Daoy (cell line): ENCODE measurements around the gene TBCCD1. TPM values are rescaled to one million over a fixed set of nuclear protein-coding genes. Genes with fewer than 3 reads are reported as not detected.
A peak's percentile ranks its signal among the peaks of the same experiment; 100 is the strongest.
"Not testable (repeated sequence)": the region's sequence is repeated elsewhere in the genome, so short reads cannot be mapped to it uniquely, and the experiment has no call there.

Experiments
- DNase-seq: peaks from one replicate; pipeline ENCODE4 v3.0.0-alpha.2; 2015; ENCODE audit warnings: low read depth
- total RNA-seq: library from RNA; depleted of rRNA; stranded (reverse); fragments of >200 nt; shearing (Covaris generic); gene quantifications from 2 replicates; pipeline ENCODE4 v1.2.3, GENCODE V29; 2014

Gene TBCCD1
- total RNA-seq, 1 experiment from 2014 or later: 15.9 TPM

- DNase-seq: no peak
Measured at GRCh38 chr3:186596568-186597287, 29.6 kb upstream of the TBCCD1 start.

DNA sequence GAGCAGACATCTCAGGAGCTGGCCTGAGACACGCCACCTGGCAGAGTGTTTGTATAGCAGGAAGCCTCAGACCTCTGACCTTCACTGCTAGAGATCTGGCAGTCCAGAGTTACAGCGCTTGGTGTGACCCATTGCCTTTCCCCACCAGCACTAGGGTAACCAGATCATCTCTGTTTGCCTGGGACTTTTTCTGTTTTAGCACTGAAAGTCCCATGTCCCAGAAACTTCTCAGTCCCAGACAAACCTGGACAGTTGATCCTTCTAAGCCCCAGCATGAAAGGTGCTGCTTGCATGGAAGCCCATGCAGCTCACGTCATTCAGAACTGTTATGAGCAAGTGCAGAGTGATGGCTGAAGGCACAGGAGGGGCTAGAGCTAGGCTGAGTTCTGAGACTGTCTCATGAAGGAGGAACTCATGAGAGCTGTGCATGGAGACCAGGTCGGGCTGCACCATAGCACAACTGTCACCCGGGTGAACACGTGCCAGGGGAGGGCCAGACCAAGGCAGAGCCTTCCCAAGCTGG, 27.5 kb upstream of the TBCCD1 start:
- DNase-seq: no peak

DNA sequence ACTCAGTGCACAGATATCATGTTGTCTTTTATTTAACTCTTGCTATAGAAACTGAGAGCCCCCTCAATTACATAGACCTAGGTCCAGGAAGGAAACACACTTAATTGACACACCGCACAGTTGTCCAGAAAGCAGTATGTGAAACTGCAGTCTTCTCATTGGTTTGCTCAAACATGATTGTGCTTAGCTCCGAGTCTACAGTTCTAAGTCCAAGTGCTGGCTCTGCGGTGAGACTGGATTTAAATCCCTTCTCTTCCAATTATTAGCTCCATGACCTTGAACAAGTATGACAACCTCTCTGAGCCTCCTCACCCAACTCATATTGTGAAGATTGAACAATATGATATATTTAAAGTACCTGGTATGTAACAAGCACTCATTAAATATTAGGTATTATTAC, 26.7 kb upstream of the TBCCD1 start:
- DNase-seq: no peak

GRCh38 chr3:186592682-186593081, 25.5 kb upstream of the TBCCD1 start:
- no peak for DNase-seq

DNA sequence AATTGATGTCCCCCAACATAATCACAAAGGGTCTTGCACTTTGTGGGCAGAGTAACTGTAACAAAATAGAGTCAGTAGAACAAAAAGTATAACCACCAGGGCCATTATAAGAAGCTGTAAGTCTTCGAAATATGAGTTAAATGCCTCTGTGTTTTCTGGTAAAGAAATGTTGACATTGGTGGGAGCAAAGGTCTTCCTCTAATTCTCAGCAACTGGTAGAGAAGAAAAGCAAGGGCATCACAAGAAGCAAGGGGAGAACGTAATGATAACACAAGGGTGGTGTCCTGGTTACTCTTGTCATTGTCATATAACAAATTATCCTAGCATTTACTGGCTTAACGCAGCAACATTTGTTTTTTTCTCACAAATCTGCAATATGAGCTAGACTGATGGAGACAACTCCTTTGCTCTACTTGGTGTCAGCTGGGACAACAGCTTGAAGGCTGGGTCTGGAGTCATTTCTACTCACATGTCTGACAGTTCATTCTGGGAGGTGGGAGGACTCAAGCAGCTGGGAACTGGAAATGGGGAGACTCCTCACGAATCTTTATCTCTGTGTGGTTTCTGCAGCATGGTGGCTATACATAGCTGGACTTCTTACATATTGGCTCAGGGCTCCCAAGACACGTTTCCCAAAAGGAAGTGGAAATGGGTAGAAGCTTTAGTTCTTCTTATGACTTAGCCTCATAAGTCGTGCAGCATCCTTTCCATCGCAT, 23.6 kb upstream of the TBCCD1 start:
- no peak for DNase-seq

DNA sequence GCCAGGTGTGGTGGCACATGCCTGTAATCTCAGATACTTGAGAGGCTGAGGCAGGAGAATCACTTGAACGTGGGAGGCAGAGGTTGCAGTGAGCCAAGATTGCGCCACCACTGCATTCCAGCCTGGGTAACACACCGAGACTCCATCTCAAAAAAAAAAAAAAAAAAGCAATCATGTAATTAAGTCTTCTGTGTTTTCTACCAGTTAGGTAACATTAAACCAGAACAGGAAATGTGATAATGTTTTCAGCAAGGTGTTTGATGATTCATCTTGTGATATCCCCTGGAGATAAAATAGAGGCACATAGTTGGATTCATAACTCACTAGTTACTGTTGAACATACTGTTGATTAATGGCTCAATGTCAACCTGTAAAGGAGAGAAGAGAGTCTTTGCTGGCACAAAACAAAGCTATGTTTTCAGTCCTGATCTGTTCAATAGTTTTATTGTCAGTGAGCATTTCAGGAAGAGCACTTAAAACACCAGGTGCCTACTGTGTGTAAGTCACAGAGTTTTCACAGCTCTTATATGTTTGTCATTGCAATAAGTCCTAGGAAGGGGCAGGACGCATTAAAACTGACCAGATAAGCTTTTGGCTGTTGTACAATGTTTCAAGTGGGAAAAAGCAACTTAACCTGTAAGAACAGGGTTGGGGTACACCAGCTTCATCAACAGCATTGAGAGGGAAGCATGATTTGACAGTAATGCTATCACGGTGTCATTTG, 22.9 kb upstream of the TBCCD1 start:
- DNase-seq: peak; percentile 56

- no peak for DNase-seq
Measured at GRCh38 chr3:186589121-186589520, 22.0 kb upstream of the TBCCD1 start.

DNA sequence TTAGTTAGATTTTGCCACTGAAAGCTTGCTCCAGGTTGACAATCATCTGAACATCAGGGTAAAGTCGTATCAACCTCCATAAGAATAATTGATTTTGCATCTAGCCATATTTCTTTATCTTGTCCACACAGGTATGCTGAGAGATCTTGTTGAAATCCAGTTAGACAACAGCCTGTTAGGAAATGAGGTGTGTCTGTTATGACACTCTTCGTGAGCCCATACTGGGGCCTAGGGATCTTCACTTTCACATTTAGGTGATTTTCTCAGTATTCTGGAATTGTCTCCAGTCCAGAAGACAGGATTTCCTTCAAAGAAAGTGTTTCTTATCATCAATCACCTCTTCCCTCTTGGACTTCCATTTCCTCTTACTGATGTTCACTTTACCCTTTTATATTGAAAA, 21.5 kb upstream of the TBCCD1 start:
- no peak for DNase-seq

GRCh38 chr3:186587183-186587582, 20.0 kb upstream of the TBCCD1 start:
- DNase-seq: no peak

DNA sequence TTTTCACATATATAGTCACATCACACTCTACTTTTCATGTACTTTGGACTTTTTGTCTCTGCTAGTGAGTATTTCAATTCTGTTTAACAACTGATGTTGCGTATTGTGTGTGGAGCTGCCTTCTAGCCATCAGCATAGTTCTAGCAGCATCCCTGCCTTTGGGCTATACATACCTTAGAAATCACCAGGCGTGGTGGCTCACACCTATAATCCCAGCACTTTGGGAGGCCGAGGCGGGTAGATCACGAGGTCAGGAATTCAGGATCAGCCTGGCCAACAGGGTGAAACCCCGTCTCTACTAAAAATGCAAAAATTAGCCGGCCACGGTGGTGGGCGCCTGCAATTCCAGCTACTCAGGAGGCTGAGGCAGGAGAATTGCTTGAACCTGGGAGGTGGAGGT, 19.1 kb upstream of the TBCCD1 start:
- DNase-seq: not testable (repeated sequence)

GRCh38 chr3:186583831-186584230, 16.7 kb upstream of the TBCCD1 start:
- no peak for DNase-seq

DNA sequence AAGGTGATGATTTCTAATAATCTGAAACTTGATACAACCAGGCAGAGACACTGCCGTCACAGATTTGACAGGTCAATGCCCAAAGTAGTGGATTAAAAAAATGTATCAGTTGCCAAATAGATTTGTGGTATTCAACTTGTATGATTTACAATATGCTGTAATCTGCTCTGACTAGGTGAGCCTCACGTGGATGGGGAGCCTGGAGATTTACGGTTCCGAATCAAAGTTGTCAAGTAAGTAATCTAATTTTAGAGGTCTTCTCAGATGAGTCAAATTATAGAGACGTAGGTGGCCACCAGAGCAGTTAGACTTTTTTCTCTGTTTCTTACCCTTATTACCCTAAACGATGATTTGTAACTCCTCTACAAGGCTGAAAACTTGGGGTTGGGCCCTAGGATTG, 15.4 kb upstream of the TBCCD1 start:
- no peak for DNase-seq

DNA sequence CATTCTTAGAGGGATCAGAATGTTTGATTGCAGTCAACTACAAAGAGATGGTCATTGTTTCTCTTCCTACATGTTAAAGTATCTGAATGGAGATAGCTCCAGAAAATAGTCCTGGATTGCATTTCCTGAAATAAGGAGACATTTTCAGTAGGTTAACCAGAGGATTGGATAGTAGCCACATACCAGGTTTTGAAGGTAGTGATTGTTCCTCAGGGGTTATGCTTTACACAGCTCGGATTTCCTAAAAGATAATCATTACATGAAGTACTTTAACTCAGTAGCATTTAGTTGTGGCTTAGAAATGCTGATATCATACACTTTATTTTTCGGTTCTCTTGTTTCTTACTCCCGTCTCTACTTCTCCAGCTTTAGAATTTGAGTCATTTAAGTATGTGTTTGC, 13.6 kb upstream of the TBCCD1 start:
- DNase-seq: no peak

- DNase-seq: no peak
Measured at GRCh38 chr3:186577521-186577920, 10.4 kb upstream of the TBCCD1 start.

- no peak for DNase-seq
Measured at GRCh38 chr3:186571644-186572013, 4.5 kb upstream of the TBCCD1 start.

DNA sequence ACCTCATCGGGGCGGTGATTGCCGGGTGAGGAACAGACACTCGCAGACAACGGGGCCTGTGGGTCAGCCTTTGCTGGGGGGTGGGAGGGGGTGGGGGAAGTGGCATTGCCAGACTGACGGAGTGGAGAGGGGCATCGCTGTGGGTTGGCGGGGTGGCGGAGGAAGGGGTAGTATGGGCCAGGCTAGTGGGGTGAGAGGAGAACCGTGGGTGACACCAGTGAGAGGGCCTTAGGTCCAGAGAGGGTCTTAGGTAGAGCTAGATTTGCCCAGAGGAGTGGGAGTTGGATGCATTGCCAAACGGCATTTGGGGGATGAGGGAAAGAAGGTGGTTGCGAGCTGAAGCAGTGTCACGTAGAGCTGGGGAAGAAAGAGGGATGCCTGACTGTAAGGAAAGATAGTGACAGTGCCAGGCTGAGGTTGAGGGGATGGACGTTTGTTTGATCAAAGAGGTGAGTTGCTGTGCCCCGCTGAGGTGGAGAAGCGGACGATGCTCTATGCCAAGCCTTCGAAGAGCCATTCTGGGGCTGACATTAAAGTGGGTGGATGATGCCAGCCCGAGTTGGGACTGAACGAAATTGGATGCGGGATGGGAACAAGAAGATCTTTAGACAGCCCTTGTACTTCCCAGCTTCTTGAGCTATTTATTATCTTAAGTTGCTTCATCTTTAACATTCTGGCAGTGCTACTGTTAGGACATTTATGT, 4.0 kb upstream of the TBCCD1 start:
- DNase-seq: no peak

- DNase-seq: peak; percentile 99
Measured at GRCh38 chr3:186570096-186570940, 3.2 kb upstream of the TBCCD1 start, which contains the start of gene DNAJB11. TSS of gene DNAJB11 (plus strand) at chr3:186570720. CDS start at chr3:186570898, 178 bp downstream.

DNA sequence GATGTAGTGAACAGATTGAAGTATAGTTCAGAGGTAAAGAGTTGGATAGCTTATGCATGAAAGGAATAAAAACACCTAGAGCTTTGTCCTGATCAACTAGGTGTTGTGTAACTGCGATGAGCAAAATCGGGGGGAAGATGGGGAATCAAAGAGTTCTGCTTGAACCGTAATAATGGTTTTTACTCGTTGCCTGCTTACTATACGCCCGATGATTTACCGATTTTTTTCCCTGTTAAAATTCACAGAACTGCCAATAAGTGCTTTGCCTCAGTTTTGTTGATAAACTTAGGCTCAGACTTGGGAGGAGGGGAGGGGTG, 2.6 kb upstream of the TBCCD1 start:
- DNase-seq: no peak

DNA sequence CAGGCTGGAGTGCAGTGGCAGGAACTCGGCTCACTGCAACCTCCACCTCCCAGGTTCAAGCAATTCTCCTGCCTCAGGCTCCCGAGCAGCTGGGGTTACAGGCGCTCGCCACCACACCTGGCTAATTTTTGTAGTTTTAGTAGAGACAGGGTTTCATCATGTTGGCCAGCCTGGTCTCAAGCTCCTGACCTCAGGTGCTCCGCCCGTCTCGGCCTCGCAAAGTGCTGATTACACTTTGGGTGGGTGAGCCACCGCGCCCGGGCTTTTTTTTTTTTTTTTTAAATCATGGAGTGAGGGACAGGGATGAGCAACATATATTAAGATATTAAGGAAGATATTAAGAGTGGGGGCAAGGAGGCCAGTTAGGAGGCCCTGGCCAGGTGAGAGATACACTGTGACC, 2.2 kb upstream of the TBCCD1 start:
- DNase-seq: not testable (repeated sequence)

- DNase-seq: peak; percentile 5
Measured at GRCh38 chr3:186566772-186567071, 417 bp downstream of the TBCCD1 start.

DNA sequence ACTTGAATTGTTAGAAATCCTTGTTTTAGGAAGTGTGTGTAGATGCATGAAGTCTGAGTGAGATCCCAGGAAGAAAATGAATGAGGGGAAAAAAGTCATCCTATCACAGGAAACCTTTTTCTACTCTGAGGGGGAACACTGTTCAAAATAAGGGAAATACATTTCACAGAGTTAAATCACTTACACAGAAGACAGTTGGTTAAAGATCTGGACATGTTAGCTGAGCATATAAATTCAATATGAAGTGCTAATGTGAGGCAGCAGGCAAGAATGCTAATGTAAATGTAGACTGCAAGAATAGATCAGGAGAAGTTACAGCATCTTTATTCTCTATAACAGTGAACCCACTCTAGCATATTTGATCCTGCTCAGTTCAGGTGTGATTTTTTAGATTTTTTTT, 2.6 kb downstream of the TBCCD1 start:
- no peak for DNase-seq
